ENCODE results near the gene SOX12.
A peak's percentile ranks its signal among the peaks of the same experiment; 100 is the strongest.
"Not testable (repeated sequence)": the region's sequence is repeated elsewhere in the genome, so short reads cannot be mapped to it uniquely, and the experiment has no call there.

SOX12 gene

DNA sequence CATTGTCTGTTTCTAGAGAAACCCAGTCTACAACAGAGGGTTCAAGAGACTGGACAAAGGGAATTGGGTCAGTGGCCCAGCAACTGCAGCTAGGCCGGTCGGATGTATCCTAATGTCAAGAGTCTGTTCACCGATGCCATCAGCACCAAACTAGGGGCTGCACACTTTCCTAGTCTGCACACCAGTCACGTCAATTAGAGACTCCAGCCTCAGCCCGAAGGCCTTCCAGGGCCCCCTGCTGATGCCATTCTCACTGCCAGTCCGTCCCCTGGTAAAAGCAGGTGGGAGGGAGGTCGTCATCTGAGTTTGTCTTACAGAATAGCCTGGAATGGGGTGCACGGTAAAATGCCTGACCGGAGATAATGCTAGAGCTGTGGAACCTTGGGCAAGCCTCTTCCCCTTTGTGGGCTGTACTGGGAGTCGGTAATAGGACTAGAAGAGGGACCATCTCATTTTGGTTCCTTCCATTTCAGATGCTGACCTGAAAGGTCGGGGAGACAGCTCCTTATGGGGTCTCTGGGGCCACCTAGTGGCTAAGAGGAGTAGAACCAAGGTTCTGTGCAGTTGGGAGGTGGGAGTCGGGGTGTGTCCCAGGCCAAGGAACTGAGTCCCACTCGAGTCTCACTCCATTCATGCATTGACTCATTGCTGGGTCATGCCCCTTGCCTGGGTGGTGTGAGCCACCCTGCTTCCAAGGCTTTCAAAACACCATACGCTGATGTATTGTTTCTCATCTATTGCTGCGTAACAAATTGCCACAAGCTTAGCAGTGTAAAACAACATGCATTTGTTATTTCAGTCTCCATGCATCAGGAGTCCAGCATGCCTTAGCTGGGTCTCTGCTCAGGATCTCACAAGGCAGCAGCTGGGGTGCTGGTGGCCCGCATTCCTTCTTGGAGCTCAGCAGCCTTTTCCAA, 5.1 kb downstream of the SOX12 start:
- WGBS: 53% methylated on average over 16 of the region's 16 CpGs
- peaks cover 11 to 24% of the 10 kb centered on the region in 2 experiments for H3K36me3 ChIP-seq (ENCODE audit: control insufficient read depth in 1 of 2, insufficient read depth in 2 of 2, low read depth in 1 of 2, low read length in 2 of 2)

DNA sequence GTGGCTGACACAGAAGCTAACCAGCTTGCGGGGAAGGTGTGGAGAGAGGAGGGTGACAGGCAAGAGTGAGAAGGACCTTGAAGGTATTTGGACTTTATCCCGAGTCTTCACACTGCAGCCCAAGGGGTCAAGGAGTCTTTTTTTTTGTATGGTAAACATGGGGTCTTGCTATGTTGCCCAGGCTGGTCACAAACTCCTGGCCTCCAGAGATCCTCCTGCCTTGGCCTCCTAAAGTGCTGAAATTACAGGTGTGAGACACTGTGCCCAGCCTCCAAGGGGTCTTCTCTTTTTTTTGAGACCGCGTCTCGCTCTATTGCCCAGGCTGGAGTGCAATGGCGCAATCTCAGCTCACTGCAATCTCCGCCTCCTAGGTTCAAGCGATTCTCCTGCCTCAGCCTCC, 9.2 kb downstream of the SOX12 start:
- no peaks in the 10 kb centered on the region for H3K27me3 ChIP-seq (ENCODE audit: control insufficient read depth in 1 of 2, insufficient read depth in 1 of 2, low read length in 2 of 2)
- H3K9ac ChIP-seq (ENCODE audit: low read length): no peak overlapping the region
- no peak for DNase-seq
- H2BK12ac ChIP-seq (ENCODE audit: low read length in 2 of 2): no peak overlapping the region
- H4K91ac ChIP-seq (ENCODE audit: low read length): no peak overlapping the region
- no peak overlapping the region for H3K27ac ChIP-seq (ENCODE audit: low read length, poor library complexity, severe bottlenecking)
- H3K4ac ChIP-seq (ENCODE audit: low read depth in 1 of 2, low read length in 2 of 2): no peak overlapping the region
- no peak overlapping the region for H3K14ac ChIP-seq (ENCODE audit: low read length in 2 of 2)
- H2BK120ac ChIP-seq (ENCODE audit: low read depth, low read length): no peak overlapping the region
- no peak overlapping the region for H2AFZ ChIP-seq (ENCODE audit: low read depth, low read length)
- H2AK5ac ChIP-seq (ENCODE audit: low read length, severe bottlenecking): no peak overlapping the region
- H3K36me3 ChIP-seq (ENCODE audit: control insufficient read depth in 1 of 2, insufficient read depth in 2 of 2, low read depth in 1 of 2, low read length in 2 of 2): peaks cover 8 to 15% of the 10 kb centered on the region in 2 experiments
- no peak overlapping the region for H3K4me2 ChIP-seq (ENCODE audit: low read length, poor library complexity, severe bottlenecking)
- H3K4me1 ChIP-seq (ENCODE audit: control insufficient read depth, insufficient read depth, low read depth, low read length): peaks cover 12% of the 10 kb centered on the region
- no peak overlapping the region for H3K18ac ChIP-seq (ENCODE audit: low read depth in 1 of 2, low read length in 2 of 2)
- H3K79me1 ChIP-seq (replicated peaks; ENCODE audit: low read length, poor library complexity, severe bottlenecking): peaks cover 6% of the 10 kb centered on the region
- H3K4me3 ChIP-seq (ENCODE audit: insufficient read depth in 1 of 2, low read depth in 1 of 2, low read length in 2 of 2): no peak overlapping the region
- H3K23ac ChIP-seq (ENCODE audit: low read length in 2 of 2): no peak overlapping the region
- H2BK5ac ChIP-seq (ENCODE audit: low read depth, low read length, poor library complexity, severe bottlenecking): no peak overlapping the region
- no peak overlapping the region for H2BK15ac ChIP-seq (ENCODE audit: low read depth, poor library complexity, severe bottlenecking)
- no peaks in the 10 kb centered on the region for H3K9me3 ChIP-seq (ENCODE audit: control insufficient read depth, low read length)
- no peak overlapping the region for H4K8ac ChIP-seq (ENCODE audit: low read length)
- 98% methylated on average over 6 of the region's 8 CpGs for WGBS

More for the DNA sequence above, 5.1 kb downstream of the SOX12 start:
- H3K4me2 ChIP-seq (ENCODE audit: low read length, poor library complexity, severe bottlenecking): peak overlapping the region; percentile 32
- no peak overlapping the region for H2AFZ ChIP-seq (ENCODE audit: low read depth, low read length)
- peaks cover 7% of the 10 kb centered on the region for H3K79me1 ChIP-seq (replicated peaks; ENCODE audit: low read length, poor library complexity, severe bottlenecking)
- no peaks in the 10 kb centered on the region for H3K9me3 ChIP-seq (ENCODE audit: control insufficient read depth, low read length)
- no peak overlapping the region for H3K18ac ChIP-seq (ENCODE audit: low read depth in 1 of 2, low read length in 2 of 2)
- peak overlapping the region; percentile 7 to 17 for H3K4me3 ChIP-seq (ENCODE audit: insufficient read depth in 1 of 2, low read depth in 1 of 2, low read length in 2 of 2)
- H2BK12ac ChIP-seq (ENCODE audit: low read length in 2 of 2): peak overlapping the region in 1 of 2 experiments; percentile 19
- peaks cover 28% of the 10 kb centered on the region for H3K4me1 ChIP-seq (ENCODE audit: control insufficient read depth, insufficient read depth, low read depth, low read length)
- H2BK15ac ChIP-seq (ENCODE audit: low read depth, poor library complexity, severe bottlenecking): no peak overlapping the region
- no peak overlapping the region for H3K23ac ChIP-seq (ENCODE audit: low read length in 2 of 2)
- peak overlapping the region; percentile 69 for H4K8ac ChIP-seq (ENCODE audit: low read length)
- no peak overlapping the region for H4K91ac ChIP-seq (ENCODE audit: low read length)
- H2BK120ac ChIP-seq (ENCODE audit: low read depth, low read length): no peak overlapping the region
- H2BK5ac ChIP-seq (ENCODE audit: low read depth, low read length, poor library complexity, severe bottlenecking): no peak overlapping the region
- no peak overlapping the region for H2AK5ac ChIP-seq (ENCODE audit: low read length, severe bottlenecking)
- DNase-seq: peak; percentile 83
- H3K4ac ChIP-seq (ENCODE audit: low read depth in 1 of 2, low read length in 2 of 2): no peak overlapping the region
- H3K27ac ChIP-seq (ENCODE audit: low read length, poor library complexity, severe bottlenecking): peak overlapping the region; percentile 31
- H3K27me3 ChIP-seq (ENCODE audit: control insufficient read depth in 1 of 2, insufficient read depth in 1 of 2, low read length in 2 of 2): no peaks in the 10 kb centered on the region
- H3K14ac ChIP-seq (ENCODE audit: low read length in 2 of 2): no peak overlapping the region
- peak overlapping the region; percentile 64 for H3K9ac ChIP-seq (ENCODE audit: low read length)

- not testable (repeated sequence) for H2AFZ ChIP-seq (ENCODE audit: low read depth, low read length); H3K4me1 ChIP-seq (ENCODE audit: control insufficient read depth, insufficient read depth, low read depth, low read length); H2BK15ac ChIP-seq (ENCODE audit: low read depth, poor library complexity, severe bottlenecking); H3K36me3 ChIP-seq (ENCODE audit: control insufficient read depth in 1 of 2, insufficient read depth in 2 of 2, low read depth in 1 of 2, low read length in 2 of 2); H3K18ac ChIP-seq (ENCODE audit: low read depth in 1 of 2, low read length in 2 of 2); H2BK5ac ChIP-seq (ENCODE audit: low read depth, low read length, poor library complexity, severe bottlenecking); H3K9ac ChIP-seq (ENCODE audit: low read length); H3K27me3 ChIP-seq (ENCODE audit: control insufficient read depth in 1 of 2, insufficient read depth in 1 of 2, low read length in 2 of 2); H3K14ac ChIP-seq (ENCODE audit: low read length in 2 of 2); H4K8ac ChIP-seq (ENCODE audit: low read length); H3K27ac ChIP-seq (ENCODE audit: low read length, poor library complexity, severe bottlenecking); H2AK5ac ChIP-seq (ENCODE audit: low read length, severe bottlenecking); DNase-seq; H3K4ac ChIP-seq (ENCODE audit: low read depth in 1 of 2, low read length in 2 of 2); H3K4me2 ChIP-seq (ENCODE audit: low read length, poor library complexity, severe bottlenecking); H2BK120ac ChIP-seq (ENCODE audit: low read depth, low read length); H3K79me1 ChIP-seq (replicated peaks; ENCODE audit: low read length, poor library complexity, severe bottlenecking); H3K9me3 ChIP-seq (ENCODE audit: control insufficient read depth, low read length); H3K23ac ChIP-seq (ENCODE audit: low read length in 2 of 2); H2BK12ac ChIP-seq (ENCODE audit: low read length in 2 of 2); H4K91ac ChIP-seq (ENCODE audit: low read length); H3K4me3 ChIP-seq (ENCODE audit: insufficient read depth in 1 of 2, low read depth in 1 of 2, low read length in 2 of 2)
- WGBS: 69% methylated on average over 1 of the region's 1 CpG
Measured at GRCh38 chr20:336040-336439, 10.7 kb downstream of the SOX12 start.

DNA sequence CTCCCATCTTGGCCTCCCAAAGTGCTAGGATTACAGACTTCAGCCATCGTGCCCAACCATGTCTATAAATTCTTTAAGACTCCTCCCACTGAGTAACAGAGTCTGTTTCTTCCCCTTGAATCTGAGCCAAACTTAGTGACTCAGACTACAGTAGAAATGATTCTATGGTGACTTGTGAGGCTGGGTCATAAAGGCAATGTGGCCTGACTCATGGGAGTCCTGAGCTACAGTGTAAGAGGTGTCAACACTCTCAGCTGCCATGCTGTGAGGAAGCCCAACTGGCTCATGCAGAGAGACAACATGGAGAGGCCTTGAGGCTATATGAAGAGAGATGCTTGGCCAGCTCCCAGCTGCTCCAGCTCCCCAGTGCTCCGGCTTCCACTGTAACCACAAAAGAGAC, 16.3 kb downstream of the SOX12 start:
- no peak overlapping the region for H3K14ac ChIP-seq (ENCODE audit: low read length in 2 of 2)
- no peaks in the 10 kb centered on the region for H3K27me3 ChIP-seq (ENCODE audit: control insufficient read depth in 1 of 2, insufficient read depth in 1 of 2, low read length in 2 of 2)
- no peak overlapping the region for H2AK5ac ChIP-seq (ENCODE audit: low read length, severe bottlenecking)
- H4K91ac ChIP-seq (ENCODE audit: low read length): no peak overlapping the region
- no peak overlapping the region for H2BK12ac ChIP-seq (ENCODE audit: low read length in 2 of 2)
- no peak overlapping the region for H3K23ac ChIP-seq (ENCODE audit: low read length in 2 of 2)
- H3K36me3 ChIP-seq (ENCODE audit: control insufficient read depth in 1 of 2, insufficient read depth in 2 of 2, low read depth in 1 of 2, low read length in 2 of 2): peaks cover 0 to 7% of the 10 kb centered on the region in 2 experiments
- peaks cover 27% of the 10 kb centered on the region for H3K9me3 ChIP-seq (ENCODE audit: control insufficient read depth, low read length)
- no peak overlapping the region for H3K4ac ChIP-seq (ENCODE audit: low read depth in 1 of 2, low read length in 2 of 2)
- peaks cover 13% of the 10 kb centered on the region for H3K79me1 ChIP-seq (replicated peaks; ENCODE audit: low read length, poor library complexity, severe bottlenecking)
- H3K18ac ChIP-seq (ENCODE audit: low read depth in 1 of 2, low read length in 2 of 2): no peak overlapping the region
- H3K4me3 ChIP-seq (ENCODE audit: insufficient read depth in 1 of 2, low read depth in 1 of 2, low read length in 2 of 2): peak overlapping the region in 1 of 2 experiments; percentile 7
- H3K27ac ChIP-seq (ENCODE audit: low read length, poor library complexity, severe bottlenecking): no peak overlapping the region
- peak; percentile 92 for DNase-seq
- no peak overlapping the region for H2BK5ac ChIP-seq (ENCODE audit: low read depth, low read length, poor library complexity, severe bottlenecking)
- WGBS: 20% methylated on average over 1 of the region's 2 CpGs
- no peak overlapping the region for H2AFZ ChIP-seq (ENCODE audit: low read depth, low read length)
- H3K4me1 ChIP-seq (ENCODE audit: control insufficient read depth, insufficient read depth, low read depth, low read length): peaks cover 4% of the 10 kb centered on the region
- no peak overlapping the region for H2BK15ac ChIP-seq (ENCODE audit: low read depth, poor library complexity, severe bottlenecking)
- H4K8ac ChIP-seq (ENCODE audit: low read length): no peak overlapping the region
- no peak overlapping the region for H3K4me2 ChIP-seq (ENCODE audit: low read length, poor library complexity, severe bottlenecking)
- no peak overlapping the region for H3K9ac ChIP-seq (ENCODE audit: low read length)
- no peak overlapping the region for H2BK120ac ChIP-seq (ENCODE audit: low read depth, low read length)
